GM12878 (cell line): ENCODE measurements around the gene TSHZ2. TPM values are rescaled to one million over a fixed set of nuclear protein-coding genes. Genes with fewer than 3 reads are reported as not detected.

ENCODE experiments used
- BCL11A ChIP-seq: IDR thresholded peaks from 2 replicates; pipeline ENCODE4 v1.6.1; 2011; ENCODE audit warnings: low read depth, low read length
- BHLHE40 ChIP-seq, 2 experiments: fragments of 450-650 bp in 1 of 2; IDR thresholded peaks; 2 replicates each; pipeline ENCODE4 v1.6.1; 2011 to 2017; ENCODE audit warnings: low read depth in 2 of 2, borderline replicate concordance in 1 of 2, improper control_type of control experiment in 1 of 2, low read length in 1 of 2, mild to moderate bottlenecking in 1 of 2
- E2F4 ChIP-seq: IDR thresholded peaks from 2 replicates; pipeline ENCODE4 v1.6.1; 2012; ENCODE audit warnings: low read depth, low read length, improper control_type of control experiment
- ETV6 ChIP-seq, 2 experiments: fragments of 450-650 bp in 1 of 2; IDR thresholded peaks in 1 of 2; conservative IDR thresholded peaks in 1 of 2; 2 replicates each; pipeline ENCODE4 v1.6.1; 2014; ENCODE audit warnings: antibody characterized with exemption in 1 of 2, borderline replicate concordance in 1 of 2, low read depth in 1 of 2, mild to moderate bottlenecking in 1 of 2, moderate library complexity in 1 of 2
- HDGF ChIP-seq: fragments of 450-650 bp; IDR thresholded peaks from 2 replicates; pipeline ENCODE4 v1.6.1; 2016; ENCODE audit warnings: antibody characterized with exemption
- MLLT1 ChIP-seq: fragments of 450-650 bp; IDR thresholded peaks from 2 replicates; pipeline ENCODE4 v1.6.1; 2016; ENCODE audit warnings: mild to moderate bottlenecking
- PKNOX1 ChIP-seq: fragments of 450-650 bp; IDR thresholded peaks from 2 replicates; pipeline ENCODE4 v1.6.1; 2016; ENCODE audit warnings: mild to moderate bottlenecking
- REST ChIP-seq: IDR thresholded peaks from 2 replicates; pipeline ENCODE4 v1.6.1; 2012; ENCODE audit warnings: mild to moderate bottlenecking, low read depth, low read length
- SMC3 ChIP-seq: IDR thresholded peaks from 2 replicates; pipeline ENCODE4 v1.6.1; 2011; ENCODE audit warnings: low read length, improper control_type of control experiment, borderline replicate concordance
- SREBF2 ChIP-seq: IDR thresholded peaks from 2 replicates; pipeline ENCODE4 v1.6.1; 2012; ENCODE audit warnings: mild to moderate bottlenecking, low read length
- SUZ12 ChIP-seq: fragments of 200-600 bp; sonication (generic); IDR thresholded peaks from one replicate; pipeline ENCODE4 v1.6.1; 2018; ENCODE audit warnings: antibody characterized with exemption, mild to moderate bottlenecking; ENCODE audit not compliant: unreplicated experiment
- ZBTB11 ChIP-seq: fragments of 450-650 bp; formaldehyde crosslinking; IDR thresholded peaks from 2 replicates; pipeline ENCODE4 v1.5.0; 2022; ENCODE audit warnings: mild to moderate bottlenecking, missing genetic modification characterization
- polyA plus RNA-seq, 11 experiments: library from polyadenylated mRNA; depleted of rRNA in 4 of 11; unstranded in 6 of 11; stranded (reverse) in 5 of 11; fragments of >200 nt; fragmentation: Nextera tagmentation in 4 of 11; fragmentation: Illumina TruSeq in 1 of 11; extraction: Ambion mirVana in 4 of 11; extraction: Trizol in 1 of 11; gene quantifications; 1 replicate in 1 of 11; 2 replicates in 10 of 11; pipeline versions ENCODE4 v1.2.1 to v1.2.3, GENCODE V29; 2011 to 2016; ENCODE audit warnings: inconsistent platforms in 2 of 11, missing spikeins in 2 of 11, low read depth in 1 of 11
- total RNA-seq, 4 experiments: library from RNA; depleted of rRNA in 3 of 4; stranded (reverse); fragments of >200 nt in 3 of 4; fragmentation: Illumina TruSeq in 1 of 4; extraction: Trizol in 1 of 4; gene quantifications; 2 replicates each; pipeline versions ENCODE4 v1.2.1 to v1.2.3, GENCODE V29; 2013 to 2021

The TSHZ2 gene
- total and polyA plus RNA-seq, 10 of the 15 experiments (the other 5 are each of a cell fraction or from before 2014, with no cell fraction given): 0.01 to 0.86 (median 0.13) TPM; not detected in 2

- TF ChIP-seq REST (no peak), SREBF2 (no peak), HDGF (no peak), PKNOX1 (peak; percentile 65), E2F4 (no peak), MLLT1 (no peak), SUZ12 (no peak), SMC3 (peak; percentile 10; the same call in 1 of the 2 replicates), ZBTB11 (no peak), BCL11A (no peak), BHLHE40 (IDR thresholded peaks at IDR 0.05; ENCODE audit: borderline replicate concordance in 1 of 2, low read depth in 2 of 2, low read length in 1 of 2) (no peak), ETV6 (conservative IDR thresholded peaks at IDR 0.05 in 1 of 2, IDR thresholded peaks at IDR 0.05 in 1 of 2; ENCODE audit: borderline replicate concordance in 1 of 2, low read depth in 1 of 2) (no peak)
- TF ChIP-seq, all 136 proteins: peak for 3
These were observed 13.0 kb upstream of the TSHZ2 start (continued) for GRCh38 chr20:52959125-52959524.
